SK-N-MC (cell line): ENCODE results near the gene PTGFR.

Experiments used
- EZH2 ChIP-seq: fragments of 200-600 bp; sonication (generic); IDR thresholded peaks from one replicate; pipeline ENCODE4 v1.6.1; 2017; ENCODE audit warnings: antibody characterized with exemption
- POLR2AphosphoS5 ChIP-seq: IDR thresholded peaks from 2 replicates; pipeline ENCODE4 v1.6.1; 2012; ENCODE audit warnings: mild to moderate bottlenecking, low read depth, low read length, borderline replicate concordance

GRCh38 chr1:78543941-78544643, 53.3 kb downstream of the PTGFR start:
- TF ChIP-seq EZH2 (no peak), POLR2AphosphoS5 (no peak)
